ENCODE data around the gene AKAP10.

- TF ChIP-seq CTCF (tag by site-specific recombination; IDR thresholded peaks at IDR 0.05) (no peak), BCL11A (tag by site-specific recombination; IDR thresholded peaks at IDR 0.05; ENCODE audit: low read depth) (no peak), ZSCAN18 (tag by site-specific recombination; IDR thresholded peaks at IDR 0.05) (no peak), ZNF18 (tag by site-specific recombination; IDR thresholded peaks at IDR 0.05) (no peak)
These were observed 1.2 kb upstream of the AKAP10 start for GRCh38 chr17:19978805-19979211.

Measured in HEK293 (cell line).